AG04449 (cell line): Measurements from ENCODE around the gene ARPC1A.
"Not testable (repeated sequence)": the region's sequence is repeated elsewhere in the genome, so short reads cannot be mapped to it uniquely, and the experiment has no call there.

Experiments used
- CTCF ChIA-PET: fragments of 350-600 bp; formaldehyde crosslinking; extraction: SDS; loops from one replicate; lab custom pipeline; 2021; ENCODE audit warnings: antibody characterized with exemption; lab: Yijun Ruan, JAX
- POLR2A ChIA-PET: fragments of 400-600, 350-600 bp; formaldehyde crosslinking; extraction: SDS; loops from one replicate; lab custom pipeline; 2020; ENCODE audit warnings: antibody characterized with exemption, inconsistent platforms; lab: Yijun Ruan, JAX
- DNase-seq: peaks from one replicate; pipeline ENCODE4 v3.0.0-alpha.2; 2010; ENCODE audit warnings: low read depth, low spot score
- H3K4me3 ChIP-seq: 2 replicates; pipeline ENCODE4 v1.5.1; 2011; ENCODE audit warnings: low read depth, mild to moderate bottlenecking, control low read depth, low read length
- CTCF ChIP-seq: IDR thresholded peaks from one replicate; pipeline ENCODE4 v1.5.1; 2011; ENCODE audit warnings: mild to moderate bottlenecking, moderate library complexity, low read length, control low read depth, inconsistent platforms; ENCODE audit not compliant: insufficient read depth; ENCODE audit errors: missing control alignments

ARPC1A gene

GRCh38 chr7:99325001-99325493, 651 bp upstream of the ARPC1A start:
- no peak for TF ChIP-seq CTCF
- ChIA-PET CTCF (interaction anchor here (0.8 to 8.1 kb wide), 4 partner anchors 14 to 284 kb away, joined by 3 to 68 read pairs (median 8); partner anchors contain the start of gene BUD31), POLR2A (interaction anchor here (1.0 kb wide), 1 partner anchor 10 kb away, joined by 4 read pairs; no protein-coding TSS in a partner anchor)
- no peak for DNase-seq
- peak overlapping the region; percentile 98 for H3K4me3 ChIP-seq

GRCh38 chr7:99326408-99326782, 697 bp downstream of the ARPC1A start:
- no peak for DNase-seq
- H3K4me3 ChIP-seq: peak overlapping the region; percentile 98
- ChIA-PET POLR2A (interaction anchor here (1.2 kb wide), 1 partner anchor 100 kb away, joined by 3 read pairs; no protein-coding TSS in a partner anchor), CTCF (interaction anchor here (1.0 to 8.1 kb wide), 4 partner anchors 16 to 285 kb away, joined by 3 to 68 read pairs (median 4); no protein-coding TSS in a partner anchor)
- TF ChIP-seq CTCF: no peak

GRCh38 chr7:99330314-99330961, 4.7 kb downstream of the ARPC1A start:
- POLR2A ChIA-PET: interaction anchor here (0.6 kb wide), 1 partner anchor 45 kb away, joined by 4 read pairs; no protein-coding TSS in a partner anchor
- DNase-seq: peak; percentile 49
- not testable (repeated sequence) for H3K4me3 ChIP-seq
- CTCF ChIA-PET: interaction anchor here (1.4 to 3.1 kb wide), 2 partner anchors 9 to 17 kb away, joined by 3 to 14 read pairs; no protein-coding TSS in a partner anchor

- H3K4me3 ChIP-seq: no peak overlapping the region
- DNase-seq: no peak
- no peak for TF ChIP-seq CTCF
- CTCF ChIA-PET: interaction anchor here (1.1 kb wide), 1 partner anchor 34 kb away, joined by 3 read pairs; no protein-coding TSS in a partner anchor
- POLR2A ChIA-PET: no interaction called here
Observed at GRCh38 chr7:99331002-99331401, 5.3 kb downstream of the ARPC1A start.

GRCh38 chr7:99339595-99339994, 13.9 kb downstream of the ARPC1A start:
- DNase-seq: no peak
- ChIA-PET CTCF (interaction anchor here (1.2 kb wide), 1 partner anchor 10 kb away, joined by 3 read pairs; no protein-coding TSS in a partner anchor), POLR2A (no interaction called here)
- no peak overlapping the region for H3K4me3 ChIP-seq
- TF ChIP-seq CTCF: no peak

GRCh38 chr7:99340659-99341058, 15.0 kb downstream of the ARPC1A start:
- no peak for TF ChIP-seq CTCF
- no peak overlapping the region for H3K4me3 ChIP-seq
- DNase-seq: no peak
- ChIA-PET POLR2A (no interaction called here), CTCF (no interaction called here)
